Epithelial cell of esophagus (primary cell): ENCODE data around the gene HOXA11.

Experiments
- DNase-seq: peaks from one replicate; pipeline ENCODE4 v3.0.0; 2010; ENCODE audit warnings: low read depth
- H3K4me3 ChIP-seq: 2 replicates; pipeline ENCODE4 v1.5.1; 2011; ENCODE audit warnings: mild to moderate bottlenecking, low read length, control low read depth
- CTCF ChIP-seq: IDR thresholded peaks from 2 replicates; pipeline ENCODE4 v1.5.1; 2011; ENCODE audit warnings: low read depth, mild to moderate bottlenecking, low read length, control low read depth, inconsistent platforms; ENCODE audit not compliant: insufficient read depth; ENCODE audit errors: missing control alignments

HOXA11 gene

DNA sequence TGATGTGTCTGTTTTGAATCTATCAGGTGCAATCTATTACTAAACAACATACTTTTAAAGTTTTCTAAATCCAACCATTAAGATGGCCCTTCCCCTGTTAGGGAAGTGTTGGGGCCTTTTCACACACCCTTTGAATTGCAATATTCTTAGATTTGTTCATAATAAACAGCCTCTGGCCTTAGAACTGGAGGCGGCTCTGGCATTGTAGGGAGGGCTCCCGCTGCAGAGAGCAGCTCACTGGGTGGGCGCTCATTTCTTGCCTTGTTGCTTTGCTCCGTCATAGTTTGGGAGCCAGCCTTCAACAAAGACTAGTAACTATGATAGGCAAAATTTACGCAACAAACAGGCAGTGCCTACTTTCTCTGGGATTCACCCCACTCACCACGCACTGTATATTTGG is 6.7 kb downstream of the HOXA11 start:
- H3K4me3 ChIP-seq, result no peak overlapping the region
- no peak for TF ChIP-seq CTCF
- no peak for DNase-seq

GRCh38 chr7:27177795-27178320 is 7.2 kb downstream of the HOXA11 start:
- no peak for TF ChIP-seq CTCF
- DNase-seq, result no peak
- H3K4me3 ChIP-seq, result no peak overlapping the region

GRCh38 chr7:27176962-27177794 is 7.9 kb downstream of the HOXA11 start:
- no peak for TF ChIP-seq CTCF
- H3K4me3 ChIP-seq, result no peak overlapping the region
- DNase-seq, result no peak

DNA sequence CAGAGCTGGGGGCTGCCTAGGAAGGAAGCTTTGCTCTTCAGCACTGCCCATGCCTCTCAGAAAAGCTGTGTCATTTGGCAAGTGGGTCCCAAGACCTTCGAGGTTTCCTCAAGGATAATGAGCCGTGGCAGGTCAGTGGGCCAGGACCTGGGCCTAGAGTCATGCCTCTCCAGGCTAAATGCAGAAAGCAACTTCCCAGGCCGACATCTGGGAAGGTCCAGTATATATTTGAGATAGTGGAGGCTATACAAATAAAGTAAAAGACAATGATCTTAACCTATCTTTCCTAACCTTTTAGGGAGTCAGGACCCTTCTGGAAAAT is 8.5 kb downstream of the HOXA11 start:
- TF ChIP-seq CTCF, result no peak
- DNase-seq, result no peak
- no peak overlapping the region for H3K4me3 ChIP-seq

GRCh38 chr7:27175626-27176523 is 9.2 kb downstream of the HOXA11 start:
- DNase-seq, result no peak
- H3K4me3 ChIP-seq, result no peak overlapping the region
- TF ChIP-seq CTCF, result no peak

GRCh38 chr7:27174874-27175625 is 10.0 kb downstream of the HOXA11 start:
- no peak for DNase-seq
- TF ChIP-seq CTCF, result no peak
- no peak overlapping the region for H3K4me3 ChIP-seq
